Panc1 (cell line): ENCODE results near the gene SHKBP1.
"Not testable (repeated sequence)": the region's sequence is repeated elsewhere in the genome, so short reads cannot be mapped to it uniquely, and the experiment has no call there.

ENCODE experiments used
- POLR2AphosphoS5 ChIP-seq: IDR thresholded peaks from 2 replicates; pipeline ENCODE4 v1.6.1; 2012; ENCODE audit warnings: mild to moderate bottlenecking, low read depth, low read length, moderate library complexity
- TF ChIP-seq, protein P1 (sequence below): fragments of 450-650 bp; IDR thresholded peaks from 2 replicates; pipeline ENCODE4 v1.5.1; 2017; ENCODE audit warnings: mild to moderate bottlenecking
- TF ChIP-seq, protein P2 (sequence below), 2 experiments: IDR thresholded peaks; 2 replicates each; pipeline ENCODE4 v1.6.1; 2011 to 2012; ENCODE audit warnings: low read depth in 2 of 2, control low read depth in 1 of 2, low read length in 1 of 2, mild to moderate bottlenecking in 1 of 2, moderate library complexity in 1 of 2; ENCODE audit not compliant: insufficient read depth in 1 of 2

DNA sequence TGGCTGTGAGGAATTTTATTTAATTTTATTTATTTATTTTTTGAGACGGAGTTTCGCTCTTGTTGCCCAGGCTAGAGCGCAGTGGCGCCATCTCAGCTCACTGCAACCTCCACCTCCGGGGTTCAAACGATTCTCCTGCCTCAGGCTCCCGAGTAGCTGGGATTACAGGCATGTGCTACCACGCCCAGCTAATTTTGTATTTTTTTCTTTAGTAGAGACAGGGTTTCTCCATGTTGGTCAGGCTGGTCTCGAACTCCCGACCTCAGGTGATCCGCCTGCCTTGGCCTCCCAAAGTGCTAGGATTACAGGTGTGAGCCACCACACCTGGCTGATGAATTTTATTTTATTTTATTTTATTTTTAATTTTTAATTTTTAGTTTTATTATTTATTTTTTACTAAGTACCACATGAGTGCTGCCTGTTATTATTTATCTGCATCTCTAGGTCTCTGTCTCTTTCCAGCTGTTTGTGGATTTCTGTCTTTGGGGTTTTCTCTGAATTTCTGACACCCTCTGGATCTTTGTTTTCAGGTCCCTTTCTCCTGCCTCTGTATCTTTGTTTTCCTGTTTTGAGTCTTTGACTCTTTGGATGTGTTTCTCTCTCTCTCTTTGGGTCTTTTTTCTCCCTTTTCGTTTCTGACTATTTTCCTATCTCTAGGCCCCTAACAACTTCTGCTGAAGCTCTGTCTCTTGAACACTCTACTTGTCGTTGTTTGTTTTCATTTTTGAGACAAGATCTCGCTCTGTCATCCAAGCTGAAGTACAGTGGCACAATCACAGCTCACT is 47.9 kb downstream of the SHKBP1 start:
- TF ChIP-seq, protein P1, sequence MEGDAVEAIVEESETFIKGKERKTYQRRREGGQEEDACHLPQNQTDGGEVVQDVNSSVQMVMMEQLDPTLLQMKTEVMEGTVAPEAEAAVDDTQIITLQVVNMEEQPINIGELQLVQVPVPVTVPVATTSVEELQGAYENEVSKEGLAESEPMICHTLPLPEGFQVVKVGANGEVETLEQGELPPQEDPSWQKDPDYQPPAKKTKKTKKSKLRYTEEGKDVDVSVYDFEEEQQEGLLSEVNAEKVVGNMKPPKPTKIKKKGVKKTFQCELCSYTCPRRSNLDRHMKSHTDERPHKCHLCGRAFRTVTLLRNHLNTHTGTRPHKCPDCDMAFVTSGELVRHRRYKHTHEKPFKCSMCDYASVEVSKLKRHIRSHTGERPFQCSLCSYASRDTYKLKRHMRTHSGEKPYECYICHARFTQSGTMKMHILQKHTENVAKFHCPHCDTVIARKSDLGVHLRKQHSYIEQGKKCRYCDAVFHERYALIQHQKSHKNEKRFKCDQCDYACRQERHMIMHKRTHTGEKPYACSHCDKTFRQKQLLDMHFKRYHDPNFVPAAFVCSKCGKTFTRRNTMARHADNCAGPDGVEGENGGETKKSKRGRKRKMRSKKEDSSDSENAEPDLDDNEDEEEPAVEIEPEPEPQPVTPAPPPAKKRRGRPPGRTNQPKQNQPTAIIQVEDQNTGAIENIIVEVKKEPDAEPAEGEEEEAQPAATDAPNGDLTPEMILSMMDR, result not testable (repeated sequence)
- TF ChIP-seq POLR2AphosphoS5, result not testable (repeated sequence)
- TF ChIP-seq, protein P2, sequence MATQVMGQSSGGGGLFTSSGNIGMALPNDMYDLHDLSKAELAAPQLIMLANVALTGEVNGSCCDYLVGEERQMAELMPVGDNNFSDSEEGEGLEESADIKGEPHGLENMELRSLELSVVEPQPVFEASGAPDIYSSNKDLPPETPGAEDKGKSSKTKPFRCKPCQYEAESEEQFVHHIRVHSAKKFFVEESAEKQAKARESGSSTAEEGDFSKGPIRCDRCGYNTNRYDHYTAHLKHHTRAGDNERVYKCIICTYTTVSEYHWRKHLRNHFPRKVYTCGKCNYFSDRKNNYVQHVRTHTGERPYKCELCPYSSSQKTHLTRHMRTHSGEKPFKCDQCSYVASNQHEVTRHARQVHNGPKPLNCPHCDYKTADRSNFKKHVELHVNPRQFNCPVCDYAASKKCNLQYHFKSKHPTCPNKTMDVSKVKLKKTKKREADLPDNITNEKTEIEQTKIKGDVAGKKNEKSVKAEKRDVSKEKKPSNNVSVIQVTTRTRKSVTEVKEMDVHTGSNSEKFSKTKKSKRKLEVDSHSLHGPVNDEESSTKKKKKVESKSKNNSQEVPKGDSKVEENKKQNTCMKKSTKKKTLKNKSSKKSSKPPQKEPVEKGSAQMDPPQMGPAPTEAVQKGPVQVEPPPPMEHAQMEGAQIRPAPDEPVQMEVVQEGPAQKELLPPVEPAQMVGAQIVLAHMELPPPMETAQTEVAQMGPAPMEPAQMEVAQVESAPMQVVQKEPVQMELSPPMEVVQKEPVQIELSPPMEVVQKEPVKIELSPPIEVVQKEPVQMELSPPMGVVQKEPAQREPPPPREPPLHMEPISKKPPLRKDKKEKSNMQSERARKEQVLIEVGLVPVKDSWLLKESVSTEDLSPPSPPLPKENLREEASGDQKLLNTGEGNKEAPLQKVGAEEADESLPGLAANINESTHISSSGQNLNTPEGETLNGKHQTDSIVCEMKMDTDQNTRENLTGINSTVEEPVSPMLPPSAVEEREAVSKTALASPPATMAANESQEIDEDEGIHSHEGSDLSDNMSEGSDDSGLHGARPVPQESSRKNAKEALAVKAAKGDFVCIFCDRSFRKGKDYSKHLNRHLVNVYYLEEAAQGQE (IDR thresholded peaks at IDR 0.05; ENCODE audit: insufficient read depth in 1 of 2, low read depth in 2 of 2, low read length in 1 of 2), result not testable (repeated sequence)
